Cardiac septum (tissue), 1 donor: ENCODE results near the gene TGDS. TPM values are rescaled to one million over a fixed set of nuclear protein-coding genes. Genes with fewer than 3 reads are reported as not detected.
"Not testable (repeated sequence)": the region's sequence is repeated elsewhere in the genome, so short reads cannot be mapped to it uniquely, and the experiment has no call there.

ENCODE experiments used
- DNase-seq: peaks from one replicate; pipeline ENCODE4 v3.0.0-alpha.2; 2020; ENCODE audit warnings: low spot score
- intact Hi-C: fragments of 100-400 bp; cut with DNase I; formaldehyde crosslinking; loops from one replicate; pipeline ENCODE4 v1.14.0; 2022
- long read RNA-seq: library from polyadenylated mRNA; unstranded; transcript quantifications from one replicate; pipeline ENCODE4 v2.0.0, GENCODE V29; 2021
- total RNA-seq: library from RNA; stranded (reverse); fragmentation: NEBNext Ultra II Directional; extraction: Animal tissue kit (Norgen Biotek cat#: 25700); gene quantifications from one replicate; pipeline ENCODE4 v1.2.1, GENCODE V29; 2021
- donor health status: DM: no; HTN: no; CAD: no.

Gene TGDS
- total RNA-seq = 4.9 TPM
- long read RNA-seq, partial matches to known transcripts = 1 of 3 reads
- long read RNA-seq, other reads (novel, unspliced or antisense) = 1 of 3 reads

GRCh38 chr13:94595950-94596574 is at the start of gene TGDS:
Gene TGDS (minus strand): TSS chr13:94596152. CDS start chr13:94596136, 16 bp downstream.
- intact Hi-C loops = no loop called here

DNA sequence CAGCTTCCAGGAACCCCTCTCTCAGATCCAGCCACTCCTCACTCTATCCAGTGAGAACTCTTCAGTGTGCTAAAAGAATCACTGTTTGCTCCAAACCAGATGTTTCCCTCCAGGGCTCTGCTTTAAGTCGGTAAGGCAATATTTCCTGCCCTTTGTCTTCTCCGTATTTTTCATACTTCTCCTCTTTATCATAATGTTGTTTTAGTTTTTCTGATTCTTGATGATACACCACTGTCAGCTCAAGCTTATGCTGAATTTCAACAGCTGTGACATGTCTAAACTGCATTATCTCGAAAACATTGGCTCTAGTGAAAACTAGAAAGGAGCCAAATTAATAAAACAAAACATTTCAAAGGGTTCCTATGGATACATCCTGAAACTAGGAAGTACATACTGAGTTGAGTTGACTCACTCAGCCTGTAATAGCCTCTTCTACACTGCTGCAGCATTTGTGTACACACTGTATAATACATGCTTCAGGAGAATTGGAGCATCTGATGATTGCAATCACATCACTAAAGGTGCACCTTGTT is 45.5 kb upstream of the TGDS start:
- no peak for DNase-seq
- intact Hi-C loops = no loop called here

More at GRCh38 chr13:94595950-94596574, at the start of gene TGDS:
- DNase-seq = peak; percentile 96

DNA sequence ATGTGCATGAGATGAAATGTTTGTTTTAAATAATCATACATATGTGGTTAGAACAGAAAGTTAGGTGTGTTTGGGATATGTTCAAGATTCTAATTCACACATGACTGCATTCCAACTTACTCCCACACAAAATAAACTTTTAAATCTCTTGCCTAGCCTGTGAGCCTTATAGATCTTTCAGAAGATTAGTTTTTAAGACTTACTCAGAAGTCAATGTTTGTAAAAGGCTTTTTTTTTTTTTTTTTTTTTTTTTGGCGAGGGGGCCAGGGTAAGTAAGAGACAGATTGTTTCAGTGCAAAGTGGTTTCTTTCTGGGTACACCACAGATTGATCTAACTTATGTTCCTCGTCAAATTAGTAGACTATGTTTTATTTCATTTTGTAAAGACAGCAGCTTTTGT is 44.8 kb upstream of the TGDS start:
- intact Hi-C loops = no loop called here
- no peak for DNase-seq

DNA sequence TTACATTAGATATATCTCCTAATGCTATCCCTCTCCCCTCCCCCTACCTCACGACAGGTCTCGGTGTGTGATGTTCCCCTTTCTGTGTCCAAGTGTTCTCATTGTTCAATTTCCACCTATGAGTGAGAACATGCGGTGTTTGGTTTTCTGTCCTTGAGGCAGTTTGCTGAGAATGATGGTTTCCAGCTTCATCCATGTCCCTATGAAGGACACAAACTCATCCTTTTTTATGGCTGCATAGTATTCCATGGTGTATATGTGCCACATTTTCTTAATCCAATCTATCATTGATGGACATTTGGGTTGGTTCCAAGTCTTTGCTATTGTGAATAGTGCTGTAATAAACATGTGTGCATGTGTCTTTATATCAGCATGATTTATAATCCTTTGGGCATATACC is 41.7 kb upstream of the TGDS start:
- DNase-seq, intact Hi-C loops: not testable (repeated sequence)

DNA sequence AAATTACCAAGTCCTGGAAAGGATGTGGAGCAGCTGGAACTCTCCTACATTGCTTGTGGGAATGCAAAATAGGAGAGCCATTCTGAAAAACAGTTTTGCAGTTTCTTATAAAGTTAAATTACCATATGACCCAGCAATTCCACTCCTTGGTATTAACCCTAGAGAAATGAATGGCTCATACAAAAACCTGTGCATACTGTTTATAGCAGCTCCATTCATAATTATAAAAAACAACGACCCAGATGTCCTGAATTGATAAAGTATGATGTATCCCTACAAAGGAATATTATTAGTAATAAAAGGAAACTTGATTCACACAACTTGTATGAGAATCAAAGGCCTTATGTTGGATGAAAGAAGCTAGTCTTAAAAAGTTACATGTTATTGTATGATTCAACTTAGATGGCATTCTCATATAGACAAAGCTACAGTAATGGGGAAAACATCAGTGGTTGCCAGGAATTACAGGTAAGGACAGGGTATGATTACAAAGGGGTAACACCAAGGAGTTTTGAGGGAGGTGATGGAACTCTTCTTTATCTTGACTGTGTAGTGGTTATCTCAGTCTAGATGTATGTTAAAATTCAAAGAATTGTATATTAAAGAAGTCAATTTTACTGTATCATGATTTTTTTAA is 41.1 kb upstream of the TGDS start:
- intact Hi-C loops = no loop called here
- DNase-seq = no peak

DNA sequence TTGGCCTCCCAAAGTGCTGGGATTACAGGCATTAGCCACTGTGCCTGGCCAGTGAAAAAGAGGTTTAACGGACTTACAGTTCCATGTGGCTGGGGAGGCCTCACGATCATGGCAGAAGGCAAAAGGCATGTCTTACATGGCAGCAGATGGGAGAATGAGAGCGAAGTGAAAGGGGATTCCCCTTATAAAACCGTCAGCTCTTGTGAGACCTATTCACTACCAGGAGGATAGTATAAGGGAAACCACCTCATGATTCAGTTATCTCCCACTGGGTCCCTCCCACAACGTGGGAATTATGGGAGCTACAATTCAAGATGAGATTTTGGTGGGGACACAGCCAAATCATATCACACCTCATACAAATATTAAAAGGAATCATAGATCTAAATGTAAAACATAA is 40.1 kb upstream of the TGDS start:
- intact Hi-C loops, DNase-seq: not testable (repeated sequence)

GRCh38 chr13:94632226-94632980 is 36.5 kb upstream of the TGDS start:
- intact Hi-C loops = no loop called here
- DNase-seq = no peak

DNA sequence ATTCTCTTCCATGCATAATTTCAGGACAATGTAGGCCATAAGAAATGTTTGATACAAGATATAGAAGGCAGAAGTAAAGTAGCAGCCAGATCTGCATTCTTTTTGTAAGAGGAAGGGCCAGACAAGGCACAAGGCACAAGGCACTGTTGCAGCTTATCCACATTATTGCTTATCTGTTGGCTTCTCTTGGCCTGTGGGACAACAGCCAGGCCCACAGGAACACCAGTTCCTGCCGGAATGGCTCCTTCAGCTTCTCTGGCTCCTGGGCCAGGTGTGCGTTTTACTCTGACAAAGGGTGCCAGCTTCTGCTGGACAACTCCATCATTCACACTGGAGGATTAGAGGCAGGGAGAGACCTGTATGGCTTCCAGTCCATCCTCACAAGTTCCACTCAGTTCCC is 34.9 kb upstream of the TGDS start:
- DNase-seq = no peak
- intact Hi-C loops = no loop called here

- DNase-seq = no peak
- intact Hi-C loops = no loop called here
Observed at GRCh38 chr13:94623316-94623715, 27.4 kb upstream of the TGDS start.

DNA sequence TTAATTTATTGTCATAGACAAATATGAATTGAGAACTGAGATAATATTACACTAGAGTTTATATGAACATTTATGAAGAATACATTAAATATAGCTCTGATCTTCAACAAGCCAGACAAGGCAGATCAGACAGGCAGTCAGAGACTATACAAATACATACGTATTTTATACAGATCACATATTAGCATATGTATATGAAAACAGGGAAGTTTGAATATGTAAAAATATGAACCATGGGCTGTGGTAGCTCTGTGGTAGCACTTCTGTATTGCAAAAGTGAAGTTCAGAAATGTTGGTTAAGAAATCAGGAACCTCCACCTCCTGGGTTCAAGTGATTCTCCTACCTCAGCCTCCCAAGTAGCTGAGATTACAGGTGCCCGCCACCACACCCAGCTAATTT is 26.4 kb upstream of the TGDS start:
- no peak for DNase-seq
- intact Hi-C loops = no loop called here

DNA sequence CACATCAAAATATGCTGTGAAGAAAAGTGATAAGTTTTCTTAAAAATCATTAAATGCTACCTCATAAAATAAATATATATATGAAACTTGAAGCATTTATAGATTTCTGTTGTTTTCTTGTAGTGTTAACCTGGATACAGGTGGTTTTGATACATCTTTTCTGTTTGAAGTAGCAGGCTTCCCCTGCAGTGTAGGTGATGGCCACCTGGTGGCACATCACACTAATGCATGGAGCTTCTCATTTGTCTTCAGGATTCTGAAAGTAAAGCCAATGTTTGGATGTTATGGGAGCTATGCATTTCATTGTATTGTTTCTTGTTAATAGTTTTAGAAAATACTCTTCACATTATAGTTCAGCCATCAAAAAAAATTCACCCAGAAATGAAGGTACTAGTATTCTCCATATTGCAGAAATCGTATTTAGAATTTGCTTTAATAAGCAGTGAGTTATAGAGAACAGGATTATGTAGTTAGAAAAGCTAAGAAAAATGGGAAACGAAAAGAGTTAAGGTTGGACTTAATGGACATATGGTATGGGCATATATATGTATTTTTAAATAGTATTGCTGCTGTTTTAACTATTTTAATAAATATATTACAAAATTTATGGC is 24.4 kb upstream of the TGDS start:
- intact Hi-C loops = no loop called here
- DNase-seq = no peak

- intact Hi-C loops = no loop called here
- no peak for DNase-seq
Observed at GRCh38 chr13:94617389-94618000, 21.5 kb upstream of the TGDS start.

DNA sequence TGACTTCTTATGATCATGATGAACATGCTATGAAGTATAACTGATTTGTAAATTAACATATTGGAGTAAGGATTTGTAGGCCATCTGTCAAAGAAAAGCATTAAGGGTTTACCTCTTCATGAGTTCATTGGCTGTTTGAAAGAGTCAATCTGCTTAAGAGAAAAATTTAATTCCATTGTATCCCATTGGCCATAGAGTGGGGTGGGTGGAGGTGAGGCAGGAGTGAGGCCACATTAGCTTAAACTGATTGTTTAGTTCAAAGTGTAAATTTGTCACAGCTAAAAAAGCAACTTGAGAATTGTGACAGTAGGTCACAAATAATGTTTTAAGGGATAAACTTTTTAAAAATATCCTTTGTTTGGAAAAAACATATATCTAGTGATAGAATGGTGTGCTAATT is 17.1 kb upstream of the TGDS start:
- intact Hi-C loops = no loop called here
- no peak for DNase-seq

DNA sequence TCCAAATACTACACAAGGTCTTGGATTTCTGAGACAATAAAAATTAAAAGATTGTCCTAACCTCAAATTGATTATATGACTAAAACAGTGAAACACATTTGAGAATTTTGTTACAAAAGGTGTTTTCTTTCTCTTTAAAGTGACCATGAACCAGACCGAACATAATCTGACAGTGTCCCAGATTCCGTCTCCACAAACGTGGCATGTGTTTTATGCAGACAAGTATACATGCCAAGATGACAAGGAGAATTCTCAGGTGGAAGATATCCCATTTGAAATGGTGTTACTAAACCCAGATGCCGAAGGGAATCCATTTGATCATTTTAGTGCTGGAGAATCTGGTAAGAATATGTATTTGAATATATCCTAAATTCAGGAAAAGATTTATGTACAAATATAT is 16.1 kb upstream of the TGDS start:
- intact Hi-C loops = no loop called here
- DNase-seq = no peak

DNA sequence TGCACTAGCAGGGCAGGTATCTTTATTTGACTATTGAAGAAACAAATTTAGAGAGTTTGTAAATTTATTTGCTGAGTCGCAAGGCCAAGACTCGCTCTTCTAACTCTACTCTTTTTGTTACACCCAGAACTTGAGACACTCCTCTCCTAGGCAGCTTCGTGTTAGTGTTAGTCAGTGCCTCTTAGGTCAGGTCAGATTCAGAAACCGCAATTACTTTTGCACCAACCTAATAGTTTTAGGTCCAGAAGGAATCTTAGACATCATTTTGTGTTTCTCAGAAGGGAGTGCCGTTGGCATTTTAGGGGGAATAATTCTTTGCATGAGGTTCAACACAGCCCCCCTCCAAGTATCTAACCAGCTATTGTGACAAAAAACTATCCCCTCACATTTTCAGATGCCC is 14.5 kb upstream of the TGDS start:
- DNase-seq = no peak
- intact Hi-C loops = no loop called here

GRCh38 chr13:94609196-94609595 is 13.2 kb upstream of the TGDS start:
- DNase-seq = no peak
- intact Hi-C loops = no loop called here

- no peak for DNase-seq
- intact Hi-C loops = no loop called here
Observed at GRCh38 chr13:94608586-94608985, 12.6 kb upstream of the TGDS start.

DNA sequence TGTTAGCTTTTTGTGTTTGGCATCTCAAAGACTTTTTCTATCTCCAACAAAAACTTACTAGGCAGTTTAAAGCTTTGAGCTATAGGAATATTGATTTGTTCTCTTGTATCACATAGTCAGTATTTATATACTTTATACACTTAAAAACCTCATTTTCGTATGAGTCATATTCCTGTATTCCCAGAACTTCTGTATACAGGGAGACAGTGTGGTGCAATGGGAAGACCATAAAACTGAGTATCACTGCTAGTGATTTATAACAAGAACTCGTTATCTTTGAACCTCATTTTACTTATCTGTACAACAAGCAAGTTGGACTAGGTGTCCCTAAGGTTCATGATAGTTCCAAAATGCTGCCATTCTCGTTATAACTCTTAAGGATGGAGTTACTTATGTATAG is 12.0 kb upstream of the TGDS start:
- intact Hi-C loops = no loop called here
- DNase-seq = no peak

GRCh38 chr13:94607056-94607455 is 11.1 kb upstream of the TGDS start:
- intact Hi-C loops = no loop called here
- DNase-seq = no peak

DNA sequence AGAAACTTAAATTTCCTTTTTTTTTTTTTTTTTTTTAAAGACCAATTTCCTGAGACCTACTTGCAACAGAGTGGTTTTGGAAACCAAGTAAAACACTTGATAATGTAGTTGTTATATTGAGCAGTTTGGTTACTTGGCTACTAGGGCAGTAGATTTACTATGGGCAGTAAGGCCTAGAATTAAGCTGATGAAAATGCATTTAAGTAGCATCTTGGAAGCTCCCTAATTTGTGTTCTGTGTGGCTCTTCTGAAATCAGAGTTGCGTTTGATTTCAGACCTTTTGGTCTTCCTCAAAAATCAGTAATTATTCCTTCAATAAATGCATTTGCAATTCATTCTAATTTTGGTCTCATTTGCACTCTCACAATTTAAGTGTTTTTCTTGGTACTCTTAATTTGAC is 6.5 kb upstream of the TGDS start:
- no peak for DNase-seq

More for the DNA sequence above, 6.5 kb upstream of the TGDS start:
- intact Hi-C loops = no loop called here
